Activated CD4-positive, alpha-beta T cell treated with anti-CD3 and anti-CD28 coated beads, Interleukin-2, Interleukin-6, amounts not matched to agents 100 ng/mL and 50 ng/mL, durations not matched to agents 16 hours and 8 hours (primary cell): Measurements from ENCODE around the gene ERI3.

Experiments used
- DNase-seq: peaks from one replicate; pipeline ENCODE4 v3.0.0-alpha.2; 2020

Gene ERI3

GRCh38 chr1:44347280-44347679 lies 7.8 kb downstream of the ERI3 start:
- no peak for DNase-seq

- no peak for DNase-seq
Measured at GRCh38 chr1:44346878-44347277, 8.2 kb downstream of the ERI3 start.

GRCh38 chr1:44346184-44346583 lies 8.9 kb downstream of the ERI3 start:
- no peak for DNase-seq

GRCh38 chr1:44345187-44345775 lies 9.8 kb downstream of the ERI3 start:
- DNase-seq = no peak

- no peak for DNase-seq
Measured at GRCh38 chr1:44339731-44340130, 15.3 kb downstream of the ERI3 start.

GRCh38 chr1:44338136-44338535 lies 16.9 kb downstream of the ERI3 start:
- no peak for DNase-seq

GRCh38 chr1:44336668-44337067 lies 18.4 kb downstream of the ERI3 start:
- no peak for DNase-seq

GRCh38 chr1:44334968-44335367 lies 20.1 kb downstream of the ERI3 start:
- DNase-seq = no peak

GRCh38 chr1:44333376-44333775 lies 21.7 kb downstream of the ERI3 start:
- DNase-seq = no peak

- no peak for DNase-seq
Measured at GRCh38 chr1:44332505-44332904, 22.6 kb downstream of the ERI3 start.

GRCh38 chr1:44330935-44331334 lies 24.1 kb downstream of the ERI3 start:
- DNase-seq = no peak

GRCh38 chr1:44328671-44329416 lies 26.2 kb downstream of the ERI3 start:
- no peak for DNase-seq

- no peak for DNase-seq
Measured at GRCh38 chr1:44327679-44328491, 27.2 kb downstream of the ERI3 start.

- no peak for DNase-seq
Measured at GRCh38 chr1:44326821-44327465, 28.1 kb downstream of the ERI3 start.

- DNase-seq = no peak
Measured at GRCh38 chr1:44326024-44326701, 28.9 kb downstream of the ERI3 start.

- no peak for DNase-seq
Measured at GRCh38 chr1:44323947-44324346, 31.1 kb downstream of the ERI3 start.

GRCh38 chr1:44322367-44322766 lies 32.7 kb downstream of the ERI3 start:
- DNase-seq = no peak

- no peak for DNase-seq
Measured at GRCh38 chr1:44321466-44321865, 33.6 kb downstream of the ERI3 start.

GRCh38 chr1:44318097-44319088 lies 36.7 kb downstream of the ERI3 start:
- peak; percentile 58 for DNase-seq

GRCh38 chr1:44316231-44316759 lies 38.8 kb downstream of the ERI3 start:
- peak; percentile 58 for DNase-seq

- no peak for DNase-seq
Measured at GRCh38 chr1:44315521-44315920, 39.5 kb downstream of the ERI3 start.
